ENCODE data around the gene PCDHGA10. TPM values are rescaled to one million over a fixed set of nuclear protein-coding genes. Genes with fewer than 3 reads are reported as not detected.
"Not testable (repeated sequence)": the region's sequence is repeated elsewhere in the genome, so short reads cannot be mapped to it uniquely, and the experiment has no call there.

PCDHGA10 gene
- total RNA-seq, 5 donors from 2014 or later (not counting 1 experiment from before 2014, with no cell fraction given) = 0.10 to 0.53 (median 0.32) TPM

DNA sequence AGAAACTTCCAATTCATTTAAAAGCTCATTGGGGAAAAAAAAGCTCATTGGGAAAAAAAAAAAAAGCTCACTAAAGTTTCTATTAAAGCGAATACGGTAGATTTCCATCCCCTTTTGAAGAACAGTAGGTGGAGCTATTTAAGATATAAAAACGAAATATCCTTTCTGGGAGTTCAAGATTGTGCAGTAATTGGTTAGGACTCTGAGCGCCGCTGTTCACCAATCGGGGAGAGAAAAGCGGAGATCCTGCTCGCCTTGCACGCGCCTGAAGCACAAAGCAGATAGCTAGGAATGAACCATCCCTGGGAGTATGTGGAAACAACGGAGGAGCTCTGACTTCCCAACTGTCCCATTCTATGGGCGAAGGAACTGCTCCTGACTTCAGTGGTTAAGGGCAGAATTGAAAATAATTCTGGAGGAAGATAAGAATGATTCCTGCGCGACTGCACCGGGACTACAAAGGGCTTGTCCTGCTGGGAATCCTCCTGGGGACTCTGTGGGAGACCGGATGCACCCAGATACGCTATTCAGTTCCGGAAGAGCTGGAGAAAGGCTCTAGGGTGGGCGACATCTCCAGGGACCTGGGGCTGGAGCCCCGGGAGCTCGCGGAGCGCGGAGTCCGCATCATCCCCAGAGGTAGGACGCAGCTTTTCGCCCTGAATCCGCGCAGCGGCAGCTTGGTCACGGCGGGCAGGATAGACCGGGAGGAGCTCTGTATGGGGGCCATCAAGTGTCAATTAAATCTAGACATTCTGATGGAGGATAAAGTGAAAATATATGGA lies 17.7 kb downstream of the PCDHGA10 start, which contains the start of gene PCDHGA12:
Gene PCDHGA12 (plus strand): TSS at position 176 of the 782 bp plus-strand sequence. CDS start 253 bp downstream, at position 429.
- ATAC-seq (replicated peaks in 1 of 4) (peak in 1 of 4 experiments; percentile 24), DNase-seq (no peak)
- peaks cover 57 to 77% of the 10 kb centered on the region in 2 donors for H3K27me3 Mint-ChIP-seq
- Histone ChIP-seq H3K4me1 (ENCODE audit: control insufficient read depth in 1 of 2, extremely low read depth in 1 of 2, insufficient read depth in 2 of 2, low read length in 2 of 2) (peaks cover 0 to 11% of the 10 kb centered on the region in 2 experiments), H3K27me3 (replicated peaks in 1 of 2; ENCODE audit: control insufficient read depth in 2 of 2, extremely low read depth in 1 of 2, insufficient read depth in 2 of 2, low read length in 1 of 2) (peaks cover 34 to 64% of the 10 kb centered on the region in 2 experiments), H3K36me3 (ENCODE audit: control insufficient read depth in 2 of 2, extremely low read depth in 1 of 2, insufficient read depth in 1 of 2, low read length in 1 of 2) (no peaks in the 10 kb centered on the region), H3K27ac (ENCODE audit: low read length) (no peak within 1 kb of the TSS), H3K4me3 (ENCODE audit: control insufficient read depth in 1 of 2, extremely low read depth in 1 of 2, low read length in 1 of 2) (peak within 1 kb of the TSS in 1 of 2 donors; percentile 33), H3K9me3 (peaks cover 4% of the 10 kb centered on the region)
- peak within 1 kb of the TSS; percentile 49 to 68 (median 68) for H3K4me3 Mint-ChIP-seq
- peaks cover 7% of the 10 kb centered on the region for H3K36me3 Mint-ChIP-seq
- peaks cover 13 to 31% (median 29%) of the 10 kb centered on the region in 3 donors for H3K9me3 Mint-ChIP-seq
- WGBS (ENCODE audit: insufficient coverage) = 18% methylated on average over 25 of the region's 33 CpGs
- POLR2A ChIA-PET = interaction anchor here in 1 of 2 donors (0.7 kb wide), 1 partner anchor 11 kb away, joined by 3 read pairs; no protein-coding TSS in a partner anchor
- CTCF ChIA-PET = interaction anchor here (0.5 to 2.1 kb wide), 17 partner anchors 12 to 133 kb away, joined by 3 to 12 read pairs (median 4); partner anchors contain the start of gene PCDHGA10 (in 1 of the 2)
- H3K27ac Mint-ChIP-seq = peak within 1 kb of the TSS in 1 of 2 donors; percentile 15
- H3K4me1 Mint-ChIP-seq = peaks cover 6 to 17% (median 10%) of the 10 kb centered on the region in 3 donors

GRCh38 chr5:141431286-141431685 lies 18.5 kb downstream of the PCDHGA10 start:
- peaks cover 4% of the 10 kb centered on the region for H3K9me3 ChIP-seq
- Mint-ChIP-seq H3K4me1 (peaks cover 6 to 17% (median 10%) of the 10 kb centered on the region in 3 donors), H3K9me3 (peaks cover 13 to 31% (median 29%) of the 10 kb centered on the region in 3 donors), H3K36me3 (peaks cover 7% of the 10 kb centered on the region), H3K27me3 (peaks cover 55 to 72% of the 10 kb centered on the region in 2 donors), H3K27ac (no peak overlapping the region), H3K4me3 (peak overlapping the region; percentile 49 to 68 (median 53))
- no peak for ATAC-seq (replicated peaks in 1 of 4)
- H3K27me3 ChIP-seq (replicated peaks in 1 of 2; ENCODE audit: control insufficient read depth in 2 of 2, extremely low read depth in 1 of 2, insufficient read depth in 2 of 2, low read length in 1 of 2) = peaks cover 35 to 58% of the 10 kb centered on the region in 2 experiments
- no peak overlapping the region for H3K27ac ChIP-seq (ENCODE audit: low read length)
- 30% methylated on average over 36 of the region's 37 CpGs for WGBS (ENCODE audit: insufficient coverage)
- no peak for DNase-seq
- H3K36me3 ChIP-seq (ENCODE audit: control insufficient read depth in 2 of 2, extremely low read depth in 1 of 2, insufficient read depth in 1 of 2, low read length in 1 of 2) = no peaks in the 10 kb centered on the region
- ChIA-PET POLR2A (no interaction called here), CTCF (interaction anchor here in 1 of 2 donors (1.3 to 2.1 kb wide), 5 partner anchors 18 to 133 kb away, joined by 3 to 12 read pairs (median 6); partner anchors contain the start of gene PCDHGA10)
- peaks cover 0 to 11% of the 10 kb centered on the region in 2 experiments for H3K4me1 ChIP-seq (ENCODE audit: control insufficient read depth in 1 of 2, extremely low read depth in 1 of 2, insufficient read depth in 2 of 2, low read length in 2 of 2)
- peak overlapping the region in 1 of 2 donors; percentile 33 for H3K4me3 ChIP-seq (ENCODE audit: control insufficient read depth in 1 of 2, extremely low read depth in 1 of 2, low read length in 1 of 2)

DNA sequence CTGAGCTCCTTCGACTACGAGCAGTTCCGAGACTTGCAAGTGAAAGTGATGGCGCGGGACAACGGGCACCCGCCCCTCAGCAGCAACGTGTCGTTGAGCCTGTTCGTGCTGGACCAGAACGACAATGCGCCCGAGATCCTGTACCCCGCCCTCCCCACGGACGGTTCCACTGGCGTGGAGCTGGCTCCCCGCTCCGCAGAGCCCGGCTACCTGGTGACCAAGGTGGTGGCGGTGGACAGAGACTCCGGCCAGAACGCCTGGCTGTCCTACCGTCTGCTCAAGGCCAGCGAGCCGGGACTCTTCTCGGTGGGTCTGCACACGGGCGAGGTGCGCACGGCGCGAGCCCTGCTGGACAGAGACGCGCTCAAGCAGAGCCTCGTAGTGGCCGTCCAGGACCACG lies 19.5 kb downstream of the PCDHGA10 start:
- H3K27ac Mint-ChIP-seq; ATAC-seq (replicated peaks in 1 of 4); H3K36me3 Mint-ChIP-seq; H3K36me3 ChIP-seq (ENCODE audit: control insufficient read depth in 2 of 2, extremely low read depth in 1 of 2, insufficient read depth in 1 of 2, low read length in 1 of 2); DNase-seq; H3K27ac ChIP-seq (ENCODE audit: low read length); H3K9me3 ChIP-seq; CTCF ChIA-PET: not testable (repeated sequence)
- Histone ChIP-seq H3K4me3 (ENCODE audit: control insufficient read depth in 1 of 2, extremely low read depth in 1 of 2, low read length in 1 of 2) (peak overlapping the region in 1 of 2 donors; percentile 33), H3K27me3 (replicated peaks in 1 of 2; ENCODE audit: control insufficient read depth in 2 of 2, extremely low read depth in 1 of 2, insufficient read depth in 2 of 2, low read length in 1 of 2) (peaks cover 32 to 50% of the 10 kb centered on the region in 2 experiments), H3K4me1 (ENCODE audit: control insufficient read depth in 1 of 2, extremely low read depth in 1 of 2, insufficient read depth in 2 of 2, low read length in 2 of 2) (peaks cover 0 to 11% of the 10 kb centered on the region in 2 experiments)
- peak overlapping the region in 1 of 3 donors; percentile 29 for H3K4me3 Mint-ChIP-seq
- POLR2A ChIA-PET = interaction anchor here in 1 of 2 donors (0.7 kb wide), 1 partner anchor 117 kb away, joined by 3 read pairs; no protein-coding TSS in a partner anchor
- peaks cover 13 to 27% (median 23%) of the 10 kb centered on the region in 3 donors for H3K9me3 Mint-ChIP-seq
- peaks cover 54 to 63% of the 10 kb centered on the region in 2 donors for H3K27me3 Mint-ChIP-seq
- H3K4me1 Mint-ChIP-seq = peaks cover 6 to 17% (median 10%) of the 10 kb centered on the region in 3 donors
- 44% methylated on average over 20 of the region's 38 CpGs for WGBS (ENCODE audit: insufficient coverage)

DNA sequence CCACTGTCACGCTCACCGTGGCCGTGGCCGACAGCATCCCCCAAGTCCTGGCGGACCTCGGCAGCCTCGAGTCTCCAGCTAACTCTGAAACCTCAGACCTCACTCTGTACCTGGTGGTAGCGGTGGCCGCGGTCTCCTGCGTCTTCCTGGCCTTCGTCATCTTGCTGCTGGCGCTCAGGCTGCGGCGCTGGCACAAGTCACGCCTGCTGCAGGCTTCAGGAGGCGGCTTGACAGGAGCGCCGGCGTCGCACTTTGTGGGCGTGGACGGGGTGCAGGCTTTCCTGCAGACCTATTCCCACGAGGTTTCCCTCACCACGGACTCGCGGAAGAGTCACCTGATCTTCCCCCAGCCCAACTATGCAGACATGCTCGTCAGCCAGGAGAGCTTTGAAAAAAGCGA lies 19.9 kb downstream of the PCDHGA10 start:
- H3K27ac ChIP-seq (ENCODE audit: low read length); ATAC-seq (replicated peaks in 1 of 4); H3K9me3 ChIP-seq; DNase-seq; H3K36me3 Mint-ChIP-seq; CTCF ChIA-PET; H3K4me3 ChIP-seq (ENCODE audit: control insufficient read depth in 1 of 2, extremely low read depth in 1 of 2, low read length in 1 of 2); H3K36me3 ChIP-seq (ENCODE audit: control insufficient read depth in 2 of 2, extremely low read depth in 1 of 2, insufficient read depth in 1 of 2, low read length in 1 of 2); H3K27ac Mint-ChIP-seq: not testable (repeated sequence)
- H3K9me3 Mint-ChIP-seq = peaks cover 13 to 27% (median 23%) of the 10 kb centered on the region in 3 donors
- Histone ChIP-seq H3K4me1 (ENCODE audit: control insufficient read depth in 1 of 2, extremely low read depth in 1 of 2, insufficient read depth in 2 of 2, low read length in 2 of 2) (peaks cover 0 to 11% of the 10 kb centered on the region in 2 experiments), H3K27me3 (replicated peaks in 1 of 2; ENCODE audit: control insufficient read depth in 2 of 2, extremely low read depth in 1 of 2, insufficient read depth in 2 of 2, low read length in 1 of 2) (peaks cover 29 to 46% of the 10 kb centered on the region in 2 experiments)
- H3K4me3 Mint-ChIP-seq = peak overlapping the region in 1 of 3 donors; percentile 34
- H3K4me1 Mint-ChIP-seq = peaks cover 6 to 17% (median 10%) of the 10 kb centered on the region in 3 donors
- 37% methylated on average over 26 of the region's 29 CpGs for WGBS (ENCODE audit: insufficient coverage)
- POLR2A ChIA-PET = interaction anchor here in 1 of 2 donors (0.7 kb wide), 1 partner anchor 118 kb away, joined by 3 read pairs; no protein-coding TSS in a partner anchor
- H3K27me3 Mint-ChIP-seq = peaks cover 54 to 63% of the 10 kb centered on the region in 2 donors

DNA sequence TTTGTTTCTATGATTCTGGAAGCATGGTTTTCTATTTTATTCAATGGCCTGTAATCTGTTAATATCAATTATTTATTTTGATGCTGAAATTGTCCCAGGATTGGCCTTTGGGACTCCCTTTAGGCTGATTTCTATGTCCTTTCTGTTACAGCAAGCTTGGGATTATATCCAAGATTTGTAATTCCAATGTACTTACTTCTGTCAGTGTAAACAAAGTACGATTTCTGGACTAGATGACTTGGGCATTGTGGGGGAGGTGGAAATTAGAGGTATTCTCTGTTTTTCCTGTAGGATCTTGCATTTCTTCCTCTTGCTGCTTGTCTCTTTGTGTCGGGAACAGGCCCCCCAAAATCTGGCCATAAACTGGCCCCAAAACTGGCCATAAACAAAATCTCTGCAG lies 21.2 kb downstream of the PCDHGA10 start:
- H3K27ac Mint-ChIP-seq = peak overlapping the region in 1 of 2 donors; percentile 11

DNA sequence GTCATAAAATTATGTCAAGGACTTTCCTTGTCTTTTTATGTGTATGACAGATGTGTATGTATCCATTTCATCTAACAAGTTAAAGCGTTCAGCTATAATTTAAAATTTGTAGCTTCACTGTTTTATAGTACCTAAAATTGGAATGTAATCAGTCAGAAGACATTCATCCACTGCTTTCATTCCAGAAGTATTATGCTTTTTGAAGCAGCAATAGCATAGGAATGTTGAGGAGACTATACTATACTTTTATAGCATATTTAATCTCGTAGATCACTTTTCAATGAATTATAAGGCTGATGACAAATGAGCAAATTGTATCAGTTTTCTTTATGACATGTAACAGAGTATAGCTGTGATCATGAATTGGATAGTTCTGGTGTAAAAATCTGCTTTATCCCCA lies 24.4 kb downstream of the PCDHGA10 start:
- H3K4me3 Mint-ChIP-seq = no peak overlapping the region
- no peaks in the 10 kb centered on the region for H3K4me1 ChIP-seq (ENCODE audit: control insufficient read depth in 1 of 2, extremely low read depth in 1 of 2, insufficient read depth in 2 of 2, low read length in 2 of 2)
- peaks cover 7 to 24% of the 10 kb centered on the region in 2 experiments for H3K27me3 ChIP-seq (replicated peaks in 1 of 2; ENCODE audit: control insufficient read depth in 2 of 2, extremely low read depth in 1 of 2, insufficient read depth in 2 of 2, low read length in 1 of 2)
- H3K36me3 ChIP-seq (ENCODE audit: control insufficient read depth in 2 of 2, extremely low read depth in 1 of 2, insufficient read depth in 1 of 2, low read length in 1 of 2) = no peaks in the 10 kb centered on the region
- H3K27ac ChIP-seq (ENCODE audit: low read length) = no peak overlapping the region
- H3K36me3 Mint-ChIP-seq = no peaks in the 10 kb centered on the region
- no peaks in the 10 kb centered on the region for H3K4me1 Mint-ChIP-seq
- CTCF ChIA-PET = no interaction called here
- no CpG with 5 or more reads among the region's 2 CpGs for WGBS (ENCODE audit: insufficient coverage)
- no peak overlapping the region for H3K27ac Mint-ChIP-seq
- ATAC-seq (replicated peaks in 1 of 4) (no peak), DNase-seq (no peak)
- H3K4me3 ChIP-seq (ENCODE audit: control insufficient read depth in 1 of 2, extremely low read depth in 1 of 2, low read length in 1 of 2) = no peak overlapping the region
- H3K9me3 Mint-ChIP-seq = peaks cover 2 to 6% (median 6%) of the 10 kb centered on the region in 3 donors
- no peaks in the 10 kb centered on the region for H3K9me3 ChIP-seq
- POLR2A ChIA-PET = no interaction called here
- H3K27me3 Mint-ChIP-seq = peaks cover 29 to 50% of the 10 kb centered on the region in 2 donors

More for the DNA sequence above, 21.2 kb downstream of the PCDHGA10 start:
- Histone ChIP-seq H3K27me3 (replicated peaks in 1 of 2; ENCODE audit: control insufficient read depth in 2 of 2, extremely low read depth in 1 of 2, insufficient read depth in 2 of 2, low read length in 1 of 2) (peaks cover 23 to 36% of the 10 kb centered on the region in 2 experiments), H3K9me3 (peaks cover 4% of the 10 kb centered on the region), H3K36me3 (ENCODE audit: control insufficient read depth in 2 of 2, extremely low read depth in 1 of 2, insufficient read depth in 1 of 2, low read length in 1 of 2) (no peaks in the 10 kb centered on the region), H3K4me3 (ENCODE audit: control insufficient read depth in 1 of 2, extremely low read depth in 1 of 2, low read length in 1 of 2) (no peak overlapping the region), H3K4me1 (ENCODE audit: control insufficient read depth in 1 of 2, extremely low read depth in 1 of 2, insufficient read depth in 2 of 2, low read length in 2 of 2) (peaks cover 0 to 11% of the 10 kb centered on the region in 2 experiments), H3K27ac (ENCODE audit: low read length) (no peak overlapping the region)
- WGBS (ENCODE audit: insufficient coverage) = 63% methylated on average over 2 of the region's 2 CpGs
- Mint-ChIP-seq H3K4me3 (no peak overlapping the region), H3K4me1 (peaks cover 6 to 17% (median 10%) of the 10 kb centered on the region in 3 donors), H3K27me3 (peaks cover 48 to 56% of the 10 kb centered on the region in 2 donors), H3K9me3 (peaks cover 8 to 22% (median 20%) of the 10 kb centered on the region in 3 donors), H3K36me3 (peaks cover 7% of the 10 kb centered on the region)
- ChIA-PET POLR2A (no interaction called here), CTCF (interaction anchor here in 1 of 2 donors (0.8 kb wide), 1 partner anchor 10 kb away, joined by 5 read pairs; no protein-coding TSS in a partner anchor)
- no peak for DNase-seq
- no peak for ATAC-seq (replicated peaks in 1 of 4)
